ENCODE data around the gene KIAA1217.

DNA sequence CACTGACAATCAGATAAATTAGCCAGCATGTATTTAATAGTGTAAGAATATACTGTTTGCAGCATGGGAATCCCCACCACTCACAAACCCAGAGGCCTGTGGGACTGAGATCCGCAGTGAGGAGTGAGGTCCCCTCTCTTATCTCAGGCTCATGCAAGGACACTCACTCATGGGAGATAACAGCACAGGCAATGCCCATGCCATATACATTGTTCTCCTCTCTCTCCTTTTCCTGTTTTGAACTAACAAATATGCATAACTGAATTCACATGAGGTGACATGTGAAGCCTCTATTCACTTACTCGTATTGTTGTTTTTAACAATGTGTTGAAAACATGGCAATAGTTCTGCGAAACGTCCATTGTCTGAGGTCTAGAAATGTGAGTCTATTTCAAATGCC is 284.2 kb downstream of the KIAA1217 start:
- TF ChIP-seq POLR2A (IDR thresholded peaks at IDR 0.05; ENCODE audit: low read depth) = no peak
- TF ChIP-seq, protein P1, sequence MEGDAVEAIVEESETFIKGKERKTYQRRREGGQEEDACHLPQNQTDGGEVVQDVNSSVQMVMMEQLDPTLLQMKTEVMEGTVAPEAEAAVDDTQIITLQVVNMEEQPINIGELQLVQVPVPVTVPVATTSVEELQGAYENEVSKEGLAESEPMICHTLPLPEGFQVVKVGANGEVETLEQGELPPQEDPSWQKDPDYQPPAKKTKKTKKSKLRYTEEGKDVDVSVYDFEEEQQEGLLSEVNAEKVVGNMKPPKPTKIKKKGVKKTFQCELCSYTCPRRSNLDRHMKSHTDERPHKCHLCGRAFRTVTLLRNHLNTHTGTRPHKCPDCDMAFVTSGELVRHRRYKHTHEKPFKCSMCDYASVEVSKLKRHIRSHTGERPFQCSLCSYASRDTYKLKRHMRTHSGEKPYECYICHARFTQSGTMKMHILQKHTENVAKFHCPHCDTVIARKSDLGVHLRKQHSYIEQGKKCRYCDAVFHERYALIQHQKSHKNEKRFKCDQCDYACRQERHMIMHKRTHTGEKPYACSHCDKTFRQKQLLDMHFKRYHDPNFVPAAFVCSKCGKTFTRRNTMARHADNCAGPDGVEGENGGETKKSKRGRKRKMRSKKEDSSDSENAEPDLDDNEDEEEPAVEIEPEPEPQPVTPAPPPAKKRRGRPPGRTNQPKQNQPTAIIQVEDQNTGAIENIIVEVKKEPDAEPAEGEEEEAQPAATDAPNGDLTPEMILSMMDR (IDR thresholded peaks at IDR 0.05) = no peak

Data from esophagus muscularis mucosa (tissue), 3 donors.